Esophagus muscularis mucosa (tissue), 4 donors: ENCODE results near the gene PRRX1. TPM values are rescaled to one million over a fixed set of nuclear protein-coding genes. Genes with fewer than 3 reads are reported as not detected.

Experiments used
- DNase-seq: peaks from one replicate; pipeline ENCODE4 v3.0.0-alpha.2; 2017; ENCODE audit errors: extremely low spot score
- H3K27ac ChIP-seq, 4 donors: fragments of 200-600 bp; sonication (generic); replicated peaks in 1 of 4; 1 replicate in 3 of 4; 2 replicates in 1 of 4; pipeline ENCODE4 v1.5.1; 2016 to 2019; ENCODE audit warnings: mild to moderate bottlenecking in 1 of 4
- H3K27me3 ChIP-seq, 4 donors: fragments of 200-600 bp; sonication (generic); one replicate each; pipeline versions ENCODE4 v1.5.1 to v1.6.0; 2016 to 2019
- H3K36me3 ChIP-seq, 4 donors: fragments of 200-600 bp; sonication (generic); one replicate each; pipeline ENCODE4 v1.5.1; 2016 to 2019
- H3K4me1 ChIP-seq, 4 donors: fragments of 200-600 bp; sonication (generic); one replicate each; pipeline ENCODE4 v1.5.1; 2016 to 2019
- H3K4me3 ChIP-seq, 4 donors: fragments of 200-600 bp; sonication (generic); 1 replicate in 2 of 4; 2 replicates in 2 of 4; pipeline ENCODE4 v1.5.1; 2016 to 2019; ENCODE audit warnings: mild to moderate bottlenecking in 4 of 4, moderate library complexity in 1 of 4
- H3K9me3 ChIP-seq, 4 donors: fragments of 200-600 bp; sonication (generic); 1 replicate in 3 of 4; 2 replicates in 1 of 4; pipeline ENCODE4 v1.5.1; 2016 to 2019
- CTCF ChIP-seq, 3 experiments: fragments of 200-600 bp in 2 of 3; fragments of 450-650 bp in 1 of 3; sonication (generic) in 2 of 3; IDR thresholded peaks; one replicate each; pipeline ENCODE4 v1.5.1; 2017 to 2019; ENCODE audit warnings: antibody characterized with exemption in 3 of 3, mild to moderate bottlenecking in 2 of 3, moderate library complexity in 1 of 3
- EP300 ChIP-seq: sonication (generic); formaldehyde crosslinking; IDR thresholded peaks from one replicate; pipeline ENCODE4 v1.6.1; 2017; ENCODE audit warnings: antibody characterized with exemption
- POLR2A ChIP-seq: fragments of 450-650 bp; IDR thresholded peaks from one replicate; pipeline ENCODE4 v1.6.1; 2017; ENCODE audit warnings: antibody characterized with exemption, moderate library complexity, mild to moderate bottlenecking, low read depth
- POLR2AphosphoS5 ChIP-seq, 2 donors: sonication (generic); formaldehyde crosslinking; IDR thresholded peaks; one replicate each; pipeline ENCODE4 v1.6.1; 2017; ENCODE audit warnings: antibody characterized with exemption in 2 of 2
- WGBS: methylation state at CpG from one replicate; pipeline ENCODE4 v1.1.5; 2018; 5-methylcytosine and 5-hydroxymethylcytosine counted together
- intact Hi-C: fragments of 100-400 bp; cut with DNase I; formaldehyde crosslinking; loops from one replicate; pipeline ENCODE4 v1.15.1; 2023
- total RNA-seq, 4 donors: library from RNA; depleted of rRNA; stranded (reverse); fragments of >200 nt; gene quantifications; one replicate each; pipeline versions ENCODE4 v1.1.0 to v1.2.1, GENCODE V29; 2016

The PRRX1 gene
- 10 to 100 TPM; 11.6 to 31.2 (median 28.4) TPM for total RNA-seq

GRCh38 chr1:170664093-170664827 is at the start of gene PRRX1:
Gene PRRX1 (plus strand): TSS chr1:170664131. CDS start chr1:170664219, 88 bp downstream.
- no peak for TF ChIP-seq POLR2AphosphoS5 (IDR thresholded peaks at IDR 0.05)
- TF ChIP-seq CTCF (IDR thresholded peaks at IDR 0.05), result no peak
- Histone ChIP-seq H3K27me3 (peaks cover 0 to 100% (median 53%) of the 10 kb centered on the region in 4 donors), H3K36me3 (no peaks in the 10 kb centered on the region), H3K4me3 (peak within 1 kb of the TSS; percentile 52 to 73 (median 58)), H3K9me3 (no peaks in the 10 kb centered on the region), H3K4me1 (peaks cover 10 to 62% (median 48%) of the 10 kb centered on the region in 4 donors), H3K27ac (peak within 1 kb of the TSS; percentile 71 to 83 (median 78))
- WGBS, result 0% methylated on average over 14 of the region's 56 CpGs
- intact Hi-C loops, result loop anchor here (10.0 kb wide), 1 partner anchor 729 kb away; no protein-coding TSS in a partner anchor
- peak; percentile 92 for DNase-seq

GRCh38 chr1:170617591-170618330 is 46.2 kb upstream of the PRRX1 start:
- H3K4me3 ChIP-seq, result no peak overlapping the region
- H3K27ac ChIP-seq, result no peak overlapping the region
- WGBS, result 78% methylated on average over 7 of the region's 7 CpGs
- intact Hi-C loops, result no loop called here
- no peaks in the 10 kb centered on the region for H3K9me3 ChIP-seq
- peaks cover 0 to 8% (median 0%) of the 10 kb centered on the region in 4 donors for H3K27me3 ChIP-seq
- no peak for TF ChIP-seq EP300
- no peak for TF ChIP-seq CTCF (IDR thresholded peaks at IDR 0.05)
- TF ChIP-seq POLR2A, result no peak
- no peak for TF ChIP-seq POLR2AphosphoS5 (IDR thresholded peaks at IDR 0.05)
- no peaks in the 10 kb centered on the region for H3K36me3 ChIP-seq
- DNase-seq, result no peak
- H3K4me1 ChIP-seq, result peaks cover 0 to 5% (median 0%) of the 10 kb centered on the region in 4 donors

GRCh38 chr1:170618421-170618820 is 45.5 kb upstream of the PRRX1 start:
- TF ChIP-seq POLR2A (no peak), CTCF (IDR thresholded peaks at IDR 0.05) (no peak), POLR2AphosphoS5 (IDR thresholded peaks at IDR 0.05) (no peak), EP300 (no peak)
- H3K4me1 ChIP-seq, result peaks cover 0 to 5% (median 0%) of the 10 kb centered on the region in 4 donors
- H3K9me3 ChIP-seq, result no peaks in the 10 kb centered on the region
- DNase-seq, result no peak
- peaks cover 0 to 8% (median 0%) of the 10 kb centered on the region in 4 donors for H3K27me3 ChIP-seq
- no peak overlapping the region for H3K4me3 ChIP-seq
- H3K27ac ChIP-seq, result no peak overlapping the region
- intact Hi-C loops, result no loop called here
- H3K36me3 ChIP-seq, result no peaks in the 10 kb centered on the region
- 87% methylated on average over 2 of the region's 2 CpGs for WGBS

- Histone ChIP-seq H3K9me3 (no peaks in the 10 kb centered on the region), H3K4me1 (peaks cover 0 to 5% (median 0%) of the 10 kb centered on the region in 4 donors), H3K27me3 (peaks cover 0 to 4% (median 0%) of the 10 kb centered on the region in 4 donors), H3K36me3 (no peaks in the 10 kb centered on the region), H3K4me3 (no peak overlapping the region), H3K27ac (no peak overlapping the region)
- intact Hi-C loops, result no loop called here
- no peak for TF ChIP-seq CTCF (IDR thresholded peaks at IDR 0.05)
- TF ChIP-seq POLR2A, result no peak
- no peak for TF ChIP-seq EP300
- TF ChIP-seq POLR2AphosphoS5 (IDR thresholded peaks at IDR 0.05), result no peak
- 65% methylated on average over 7 of the region's 7 CpGs for WGBS
- DNase-seq, result no peak
Measured at GRCh38 chr1:170619241-170620028, 44.5 kb upstream of the PRRX1 start.
